Sigmoid colon (tissue), 4 donors: ENCODE data around the gene ARHGAP22.

Experiments used
- CTCF ChIP-seq, 4 experiments: fragments of 450-650 bp in 3 of 4; fragments of 200-600 bp in 1 of 4; IDR thresholded peaks; one replicate each; pipeline ENCODE4 v1.5.1; 2016 to 2019; ENCODE audit warnings: antibody characterized with exemption in 4 of 4, mild to moderate bottlenecking in 3 of 4, moderate library complexity in 2 of 4
- EP300 ChIP-seq, 4 donors: sonication (generic); formaldehyde crosslinking; IDR thresholded peaks; one replicate each; pipeline ENCODE4 v1.6.1; 2017; ENCODE audit warnings: antibody characterized with exemption in 4 of 4
- POLR2A ChIP-seq, 2 donors: fragments of 450-650 bp; IDR thresholded peaks; one replicate each; pipeline ENCODE4 v1.6.1; 2016; ENCODE audit warnings: antibody characterized with exemption in 2 of 2, mild to moderate bottlenecking in 2 of 2, moderate library complexity in 2 of 2
- POLR2AphosphoS5 ChIP-seq, 4 donors: sonication (generic); formaldehyde crosslinking; IDR thresholded peaks; one replicate each; pipeline ENCODE4 v1.6.1; 2017; ENCODE audit warnings: antibody characterized with exemption in 4 of 4

- TF ChIP-seq POLR2A (IDR thresholded peaks at IDR 0.05) = no peak
- TF ChIP-seq CTCF (IDR thresholded peaks at IDR 0.05) = no peak
- no peak for TF ChIP-seq POLR2AphosphoS5 (IDR thresholded peaks at IDR 0.05)
- no peak for TF ChIP-seq EP300 (IDR thresholded peaks at IDR 0.05)
Observed at GRCh38 chr10:48542471-48543181, 62.2 kb downstream of the ARHGAP22 start.
